Cardiac septum (tissue), 1 donor: Measurements from ENCODE around the gene NUP153. TPM values are rescaled to one million over a fixed set of nuclear protein-coding genes. Genes with fewer than 3 reads are reported as not detected.
"Not testable (repeated sequence)": the region's sequence is repeated elsewhere in the genome, so short reads cannot be mapped to it uniquely, and the experiment has no call there.

ENCODE experiments used
- DNase-seq: peaks from one replicate; pipeline ENCODE4 v3.0.0-alpha.2; 2020; ENCODE audit warnings: low spot score
- intact Hi-C: fragments of 100-400 bp; cut with DNase I; formaldehyde crosslinking; loops from one replicate; pipeline ENCODE4 v1.14.0; 2022
- total RNA-seq: library from RNA; stranded (reverse); fragmentation: NEBNext Ultra II Directional; extraction: Animal tissue kit (Norgen Biotek cat#: 25700); gene quantifications from one replicate; pipeline ENCODE4 v1.2.1, GENCODE V29; 2021
- donor health status: DM: no; HTN: no; CAD: no.

The NUP153 gene
- total RNA-seq, 1 donor from 2014 or later, result 25.8 TPM

DNA sequence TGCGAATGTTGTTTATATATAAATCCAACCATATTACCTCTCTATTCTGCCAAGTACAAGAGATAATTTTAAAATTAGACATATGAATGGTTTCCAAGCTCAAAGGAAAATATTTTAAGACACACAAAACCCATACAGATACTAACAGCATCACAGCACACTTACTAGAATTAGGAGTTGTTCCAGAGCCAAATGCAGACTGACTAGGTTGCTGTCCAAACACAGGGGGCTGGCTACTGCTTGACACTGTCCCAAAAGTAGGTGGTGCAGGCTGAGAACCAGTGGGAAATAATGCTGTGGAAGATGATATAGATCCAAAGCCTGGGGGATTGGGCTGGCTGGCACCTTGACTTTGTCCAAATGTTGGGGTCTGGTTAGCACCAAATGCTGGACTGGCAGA lies 82.3 kb downstream of the NUP153 start:
- intact Hi-C loops, result no loop called here
- no peak for DNase-seq

- no peak for DNase-seq
- intact Hi-C loops, result no loop called here
Measured at GRCh38 chr6:17622144-17622543, 84.6 kb downstream of the NUP153 start.

GRCh38 chr6:17621003-17621402 lies 85.7 kb downstream of the NUP153 start:
- intact Hi-C loops, result no loop called here
- DNase-seq, result no peak

DNA sequence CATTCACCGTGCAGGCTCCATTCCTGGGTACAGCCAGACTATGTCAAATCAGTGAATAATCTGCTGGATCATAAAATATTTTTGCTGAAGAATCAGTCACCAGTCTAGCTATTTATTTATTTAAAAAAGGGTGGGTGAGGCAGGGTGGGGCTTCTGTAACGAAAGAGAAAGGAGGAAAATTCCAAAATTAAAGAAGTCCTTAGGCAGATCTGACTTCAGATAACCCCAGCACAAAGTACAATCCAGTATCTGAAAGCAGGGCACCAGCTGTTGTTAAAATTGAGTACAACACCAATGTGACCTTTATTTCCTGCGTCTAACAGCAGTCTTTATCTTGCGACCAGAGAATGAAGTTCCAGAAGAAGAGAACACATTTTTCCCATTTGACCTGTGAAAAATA lies 90.9 kb downstream of the NUP153 start:
- intact Hi-C loops, result no loop called here

DNA sequence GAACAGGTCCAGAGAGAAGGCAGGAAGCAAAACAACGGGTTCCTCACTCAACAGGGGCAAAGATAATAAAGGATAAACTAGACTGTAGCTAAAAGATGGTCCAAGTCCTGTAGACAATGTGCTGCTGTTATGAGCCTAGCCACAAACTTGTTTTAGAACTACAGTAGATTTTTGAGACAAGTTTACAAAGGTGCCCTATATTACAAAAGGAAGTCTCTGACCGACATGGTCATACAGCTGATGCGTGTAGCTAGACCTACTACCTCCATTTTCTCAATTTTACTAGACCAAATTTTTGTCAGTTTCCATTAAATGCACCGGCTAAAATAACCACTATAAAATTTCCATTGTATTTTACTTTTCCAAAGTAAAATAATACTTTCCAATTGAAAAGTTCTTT lies 94.7 kb downstream of the NUP153 start:
- intact Hi-C loops, result no loop called here

More for the DNA sequence above, 90.9 kb downstream of the NUP153 start:
- DNase-seq, result no peak

DNA sequence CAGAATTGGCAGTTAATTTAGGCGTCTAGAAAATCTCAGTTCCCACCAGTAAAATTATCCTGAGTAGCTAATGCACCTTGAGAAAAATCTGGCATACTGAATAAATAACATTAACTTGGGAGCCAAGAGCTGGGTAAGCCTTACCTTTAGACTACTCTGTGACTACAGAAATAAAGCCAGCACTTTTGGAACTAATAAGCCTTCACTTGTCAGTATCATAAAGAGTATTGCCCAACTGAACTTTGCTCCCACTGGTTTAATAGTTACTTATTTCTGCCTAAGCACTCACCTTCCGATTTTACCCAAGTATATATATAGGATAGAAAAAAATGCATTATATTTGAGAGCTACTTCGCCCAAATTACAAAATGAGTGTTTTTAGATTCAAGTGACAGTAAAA lies 95.9 kb downstream of the NUP153 start:
- DNase-seq, result no peak
- intact Hi-C loops, result no loop called here

More for the DNA sequence above, 94.7 kb downstream of the NUP153 start:
- DNase-seq, result no peak

DNA sequence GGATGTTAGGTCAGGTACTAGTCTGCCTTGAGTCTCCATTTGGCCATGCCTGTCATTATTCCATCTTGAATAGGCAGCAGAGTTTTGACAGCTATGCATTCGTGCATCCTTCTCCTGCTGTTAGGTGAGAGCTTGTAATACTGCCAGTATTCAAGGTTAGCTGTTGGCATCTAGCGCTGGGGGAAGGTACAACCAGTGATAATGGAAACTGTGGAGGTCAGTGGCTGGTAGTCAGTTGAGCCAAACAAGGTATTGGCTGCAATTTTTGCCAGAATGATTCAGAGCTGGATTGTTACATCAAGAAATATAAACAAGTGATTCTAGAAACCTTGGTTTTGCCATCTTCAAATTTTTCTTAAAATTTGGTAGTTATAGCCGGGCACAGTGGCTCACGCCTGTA lies 100.1 kb downstream of the NUP153 start:
- intact Hi-C loops, result no loop called here

DNA sequence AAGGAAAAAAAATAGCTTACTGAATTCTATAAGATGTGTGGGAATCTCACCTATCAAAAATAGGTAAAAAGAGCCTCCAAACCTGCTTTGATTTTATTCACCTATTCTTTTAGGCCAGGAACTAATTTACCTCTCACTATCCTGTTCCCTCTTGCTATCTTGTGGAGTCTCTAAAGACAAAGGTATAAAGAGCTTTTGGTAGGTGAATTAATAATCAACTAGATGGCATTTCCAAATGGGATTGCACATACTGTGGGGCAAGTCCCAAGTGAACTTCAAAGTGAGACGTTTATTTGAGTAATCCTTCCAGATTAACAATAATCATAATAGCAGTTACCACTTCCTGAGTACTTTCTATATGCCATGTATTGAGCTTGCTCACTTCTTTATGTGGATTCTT lies 103.8 kb downstream of the NUP153 start:
- intact Hi-C loops, result no loop called here
- no peak for DNase-seq

More for the DNA sequence above, 100.1 kb downstream of the NUP153 start:
- no peak for DNase-seq

DNA sequence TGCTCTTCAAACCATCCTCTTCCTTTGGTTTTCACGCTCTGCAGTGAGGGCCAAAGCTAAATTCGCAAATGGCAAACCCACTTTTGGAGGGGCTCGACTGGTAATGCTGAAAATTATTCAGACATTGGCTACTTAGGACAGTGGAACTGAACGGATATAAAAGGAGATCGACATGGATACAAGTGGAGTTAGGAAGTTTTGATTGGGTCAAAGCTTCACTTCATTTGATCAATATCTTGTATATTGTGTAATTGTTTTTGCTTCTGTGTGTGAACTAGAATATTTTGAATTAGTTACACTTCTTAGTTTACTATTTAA lies 105.4 kb downstream of the NUP153 start:
- intact Hi-C loops, result loop anchor here (2.0 kb wide), 1 partner anchor 105 kb away; the partner anchor contains the start of gene NUP153
- no peak for DNase-seq

GRCh38 chr6:17600527-17601385 lies 106.0 kb downstream of the NUP153 start:
- peak; percentile 86 for DNase-seq
- intact Hi-C loops, result loop anchor here (2.0 kb wide), 1 partner anchor 106 kb away; the partner anchor contains the start of gene NUP153

- intact Hi-C loops, result loop anchor here (2.0 kb wide), 1 partner anchor 107 kb away; the partner anchor contains the start of gene NUP153
- peak; percentile 99 for DNase-seq
Measured at GRCh38 chr6:17599877-17600526, 106.7 kb downstream of the NUP153 start, which contains the start of gene FAM8A1. FAM8A1 (plus strand) TSS chr6:17600302; CDS start chr6:17600410, 108 bp downstream.

DNA sequence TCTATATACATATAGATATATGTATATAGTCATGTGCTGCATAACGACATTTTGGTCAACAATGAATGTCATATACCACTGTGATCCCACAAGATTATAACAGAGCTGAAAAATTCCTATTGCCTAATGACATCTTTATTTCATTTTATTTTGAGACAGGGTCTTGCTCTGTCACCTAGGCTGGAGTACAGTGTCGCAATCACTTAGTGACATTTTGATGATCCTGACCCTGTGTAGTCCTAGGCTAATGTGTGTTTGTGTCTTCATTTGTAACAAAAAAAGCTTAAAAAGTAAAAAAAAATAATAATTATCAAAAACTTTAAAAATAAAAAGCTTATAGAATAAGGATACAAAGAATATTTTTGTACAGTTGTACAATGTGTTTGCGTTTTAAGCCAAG lies 110.6 kb downstream of the NUP153 start:
- intact Hi-C loops, result no loop called here
- DNase-seq, result no peak

GRCh38 chr6:17593246-17593645 lies 113.5 kb downstream of the NUP153 start:
- intact Hi-C loops, result no loop called here
- no peak for DNase-seq

DNA sequence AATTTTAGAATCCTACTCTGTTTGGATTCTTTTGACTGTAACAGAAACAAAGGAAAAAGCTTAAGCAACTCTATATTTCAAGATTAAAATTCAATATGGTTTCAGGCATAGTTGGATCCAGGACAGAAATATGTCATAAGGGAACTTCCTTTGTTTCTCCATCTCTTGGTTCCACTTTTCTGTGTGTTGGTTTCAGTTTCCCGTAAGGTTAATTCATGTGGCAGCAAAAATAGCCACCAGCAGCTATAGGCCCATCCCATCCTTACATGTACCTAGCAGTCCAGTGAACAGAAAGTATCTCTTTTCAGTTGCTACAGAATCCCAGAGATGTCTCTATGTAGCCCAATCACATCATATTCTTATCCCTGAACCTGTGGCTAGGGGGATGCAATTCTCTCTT lies 115.4 kb downstream of the NUP153 start:
- no peak for DNase-seq
- intact Hi-C loops, result no loop called here

DNA sequence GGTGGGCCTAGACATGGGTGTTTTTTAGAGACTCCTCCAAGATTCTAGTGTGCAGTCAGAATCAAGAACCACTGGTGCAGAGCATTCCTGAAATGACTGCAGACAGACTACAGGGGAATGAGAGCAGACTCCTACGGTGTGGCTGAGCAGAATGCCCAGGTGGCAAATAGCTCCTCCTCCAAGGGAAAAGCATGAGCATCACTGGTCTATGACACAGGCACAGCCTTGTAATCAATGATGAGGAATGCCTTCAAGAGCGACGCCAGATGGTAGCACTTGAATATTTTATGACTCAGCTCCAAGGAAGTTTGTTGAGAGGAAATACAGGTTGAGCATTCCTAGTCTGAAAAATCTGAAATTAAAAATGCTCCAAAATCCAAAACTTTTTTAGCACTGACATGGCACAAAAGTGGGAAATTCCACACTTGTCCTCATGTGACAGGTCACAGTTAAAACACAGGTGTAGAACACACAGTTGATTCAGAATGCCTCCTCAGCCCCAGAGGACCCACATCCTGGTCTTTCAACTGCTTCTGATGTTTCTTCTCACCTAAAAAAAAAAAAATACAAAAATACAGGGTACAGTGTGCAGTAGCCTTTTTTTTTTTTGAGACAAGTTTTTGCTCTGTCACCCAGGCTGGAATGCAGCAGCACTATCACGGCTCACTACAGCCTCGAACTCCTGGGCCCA lies 117.2 kb downstream of the NUP153 start:
- intact Hi-C loops, result no loop called here
- no peak for DNase-seq

DNA sequence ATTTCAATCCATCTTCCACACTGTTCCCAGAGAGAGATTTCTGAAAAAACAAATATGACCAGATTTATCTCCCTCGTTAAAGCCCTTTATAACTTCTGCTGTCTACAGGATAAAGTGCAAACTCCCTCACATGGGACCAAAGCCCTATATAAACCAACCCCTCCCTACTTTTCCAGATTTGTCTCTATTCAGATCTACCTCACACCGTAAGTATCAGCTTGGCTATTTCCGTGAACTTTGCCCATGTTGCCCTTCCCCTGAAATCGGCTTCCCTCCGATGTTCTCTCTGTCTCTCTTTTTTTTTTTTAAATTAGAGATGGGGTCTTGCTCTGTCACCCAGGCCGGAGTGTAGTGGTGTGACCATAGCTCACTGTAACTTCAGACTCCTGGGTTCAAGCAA lies 118.7 kb downstream of the NUP153 start:
- intact Hi-C loops, result no loop called here
- no peak for DNase-seq

DNA sequence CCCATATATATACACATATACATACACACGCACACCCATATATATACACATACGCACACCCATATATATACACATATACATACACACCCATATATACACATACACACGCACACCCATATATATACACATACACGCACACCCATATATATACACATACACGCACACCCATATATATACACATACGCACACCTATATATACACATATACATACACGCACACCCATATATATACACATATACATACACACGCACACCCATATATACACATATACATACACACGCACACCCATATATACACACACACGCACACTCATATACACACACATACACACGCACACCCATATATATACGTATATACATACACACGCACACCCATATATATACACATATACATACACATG lies 120.1 kb downstream of the NUP153 start:
- intact Hi-C loops, DNase-seq: not testable (repeated sequence)

DNA sequence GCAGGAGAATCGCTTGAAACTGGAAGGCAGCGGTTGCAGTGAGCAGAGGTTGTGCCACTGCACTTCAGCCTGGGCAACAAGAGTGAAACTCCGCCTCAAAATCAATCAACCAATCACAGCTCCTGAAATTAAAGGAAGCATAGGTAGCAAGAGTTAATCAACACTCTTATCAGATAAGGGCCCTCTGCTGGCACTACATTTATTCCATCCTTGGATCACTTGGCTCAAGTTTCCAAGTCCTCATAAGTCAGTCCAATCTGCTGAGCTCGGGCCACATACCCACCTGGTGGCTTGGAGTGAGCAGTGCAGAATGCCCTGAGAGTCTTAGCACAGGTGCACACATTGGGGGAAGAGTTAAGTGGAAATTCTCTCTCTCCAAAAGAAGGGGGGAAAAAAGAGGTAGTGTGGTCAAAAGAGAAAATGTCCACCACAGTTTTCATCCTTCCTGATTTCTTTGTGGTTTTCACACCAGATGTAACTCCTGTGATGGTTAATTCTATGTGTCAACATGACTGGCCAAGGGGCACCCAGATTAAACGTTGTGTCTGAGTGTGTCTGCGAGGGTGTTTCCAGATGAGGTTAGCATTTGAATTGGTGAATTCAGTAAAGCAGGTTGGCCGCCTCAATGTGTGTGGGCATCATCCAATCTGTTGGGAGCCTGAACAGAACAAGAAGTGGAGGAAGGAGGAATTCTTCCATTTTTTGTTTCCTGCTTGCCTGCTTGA lies 120.8 kb downstream of the NUP153 start:
- no peak for DNase-seq
- intact Hi-C loops, result loop anchor here (2.0 kb wide), 1 partner anchor 429 kb away; no protein-coding TSS in a partner anchor

DNA sequence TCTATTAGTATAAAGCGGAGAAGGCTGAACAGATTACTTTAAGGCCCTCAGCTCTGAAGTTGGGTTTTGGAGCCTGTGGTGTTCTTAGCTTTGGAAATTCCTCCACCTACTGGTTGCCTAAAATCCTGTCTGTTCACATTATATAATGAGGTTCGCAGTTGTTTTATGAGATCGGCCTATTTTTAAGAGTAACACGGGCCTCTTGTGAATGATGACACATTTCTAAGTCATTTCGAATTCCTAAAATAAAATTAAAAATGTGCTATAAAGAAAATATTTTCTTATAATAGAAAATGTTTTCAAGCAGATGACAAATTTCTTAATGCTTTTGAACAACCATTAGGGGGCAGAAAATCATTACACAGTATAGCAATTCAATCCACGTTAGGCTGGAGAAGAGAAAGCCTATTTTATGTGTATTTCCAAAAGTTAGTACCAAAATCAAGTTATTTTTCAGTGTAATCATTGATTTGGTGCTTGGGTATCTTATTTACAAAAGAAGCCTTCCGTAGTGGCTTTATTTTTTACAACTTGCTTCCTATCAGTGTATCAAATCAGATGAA lies 122.4 kb downstream of the NUP153 start:
- intact Hi-C loops, result loop anchor here (2.0 to 5.0 kb wide), 4 partner anchors 117 to 428 kb away; no protein-coding TSS in a partner anchor
- no peak for DNase-seq
